BJ (cell line): ENCODE measurements around the gene FLCN. TPM values are rescaled to one million over a fixed set of nuclear protein-coding genes. Genes with fewer than 3 reads are reported as not detected.
A peak's percentile ranks its signal among the peaks of the same experiment; 100 is the strongest.

Experiments
- CTCF ChIA-PET: fragments of 350-600 bp; formaldehyde crosslinking; extraction: SDS; loops from one replicate; lab custom pipeline; 2021; ENCODE audit warnings: antibody characterized with exemption, inconsistent platforms; lab: Yijun Ruan, JAX
- POLR2A ChIA-PET: fragments of 300-600 bp; sonication (Branson Sonifier 250); formaldehyde crosslinking; extraction: SDS; loops from one replicate; lab custom pipeline; 2021; ENCODE audit warnings: antibody characterized with exemption; lab: Charles Lee
- DNase-seq: peaks from one replicate; pipeline ENCODE4 v3.0.0-alpha.2; 2011; ENCODE audit warnings: low read depth
- H3K27me3 ChIP-seq: 2 replicates; pipeline ENCODE4 v1.6.0; 2011; ENCODE audit warnings: low read length; ENCODE audit not compliant: control insufficient read depth, insufficient read depth
- H3K36me3 ChIP-seq: 2 replicates; pipeline ENCODE4 v1.5.1; 2011; ENCODE audit warnings: low read length; ENCODE audit not compliant: control insufficient read depth, insufficient read depth
- H3K4me3 ChIP-seq: 2 replicates; pipeline ENCODE4 v1.5.1; 2011; ENCODE audit warnings: low read depth, mild to moderate bottlenecking, control low read depth, low read length
- polyA plus RNA-seq: library from polyadenylated mRNA; depleted of rRNA; stranded (reverse); fragments of >200 nt; gene quantifications from 2 replicates; pipeline ENCODE4 v1.2.3, GENCODE V29; 2011
- TF ChIP-seq, protein P1 (sequence below): IDR thresholded peaks from 2 replicates; pipeline ENCODE4 v1.5.1; 2011; ENCODE audit warnings: low read depth, mild to moderate bottlenecking, control low read depth, inconsistent platforms, low read length, moderate library complexity; ENCODE audit not compliant: insufficient read depth

The FLCN gene
- polyA plus RNA-seq, 1 experiment, result 15.4 TPM

DNA sequence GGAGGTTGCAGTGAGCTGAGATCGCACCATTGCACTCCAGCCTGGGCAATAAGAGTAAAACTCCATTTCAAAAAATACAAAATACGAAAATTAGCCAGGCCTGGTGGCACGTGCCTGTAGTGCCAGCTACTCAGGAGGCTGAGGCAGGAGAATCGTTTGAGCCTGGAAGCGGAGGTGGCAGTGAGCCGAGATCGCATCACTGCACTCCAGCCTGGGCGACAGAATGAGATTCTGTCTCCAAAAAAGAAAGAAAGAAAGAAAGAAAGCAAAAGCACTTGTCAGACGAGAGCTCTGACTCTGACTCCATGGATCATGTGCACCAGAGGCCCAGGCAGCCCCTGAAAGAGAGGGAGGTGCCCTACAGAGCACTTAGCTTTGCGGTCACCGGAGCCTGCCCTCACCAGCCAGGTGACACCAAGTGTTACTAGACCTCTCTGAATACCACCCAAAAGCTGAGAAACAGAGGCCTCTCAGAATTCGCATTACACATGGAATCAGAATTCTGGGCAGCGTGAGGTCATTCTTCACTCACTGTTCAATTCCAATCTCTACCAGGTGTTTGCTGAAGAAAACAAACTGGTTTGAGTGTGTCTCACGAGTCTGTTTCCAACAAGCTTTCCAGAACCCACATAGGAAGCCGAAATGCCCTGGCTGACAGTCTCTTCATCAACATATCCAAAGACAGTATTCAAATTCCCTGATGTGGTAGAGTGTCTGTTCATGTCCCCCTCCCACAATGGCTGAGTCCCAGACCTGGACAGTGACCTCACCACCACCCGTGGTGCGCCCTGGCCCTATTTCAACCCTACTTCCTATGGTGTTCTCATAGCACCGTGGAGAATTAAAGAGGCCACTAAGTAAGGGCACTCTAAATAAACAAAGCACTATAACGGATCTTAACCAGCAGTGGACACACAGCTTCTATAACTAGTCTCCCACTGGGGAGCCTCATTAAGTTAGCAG lies 1.5 kb downstream of the FLCN start:
- TF ChIP-seq, protein P1, sequence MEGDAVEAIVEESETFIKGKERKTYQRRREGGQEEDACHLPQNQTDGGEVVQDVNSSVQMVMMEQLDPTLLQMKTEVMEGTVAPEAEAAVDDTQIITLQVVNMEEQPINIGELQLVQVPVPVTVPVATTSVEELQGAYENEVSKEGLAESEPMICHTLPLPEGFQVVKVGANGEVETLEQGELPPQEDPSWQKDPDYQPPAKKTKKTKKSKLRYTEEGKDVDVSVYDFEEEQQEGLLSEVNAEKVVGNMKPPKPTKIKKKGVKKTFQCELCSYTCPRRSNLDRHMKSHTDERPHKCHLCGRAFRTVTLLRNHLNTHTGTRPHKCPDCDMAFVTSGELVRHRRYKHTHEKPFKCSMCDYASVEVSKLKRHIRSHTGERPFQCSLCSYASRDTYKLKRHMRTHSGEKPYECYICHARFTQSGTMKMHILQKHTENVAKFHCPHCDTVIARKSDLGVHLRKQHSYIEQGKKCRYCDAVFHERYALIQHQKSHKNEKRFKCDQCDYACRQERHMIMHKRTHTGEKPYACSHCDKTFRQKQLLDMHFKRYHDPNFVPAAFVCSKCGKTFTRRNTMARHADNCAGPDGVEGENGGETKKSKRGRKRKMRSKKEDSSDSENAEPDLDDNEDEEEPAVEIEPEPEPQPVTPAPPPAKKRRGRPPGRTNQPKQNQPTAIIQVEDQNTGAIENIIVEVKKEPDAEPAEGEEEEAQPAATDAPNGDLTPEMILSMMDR, result no peak
- DNase-seq, result no peak
- peak overlapping the region; percentile 90 for H3K4me3 ChIP-seq
- CTCF ChIA-PET, result interaction anchor here (0.6 to 1.2 kb wide), 5 partner anchors 9 to 244 kb away, joined by 3 to 6 read pairs (median 3); no protein-coding TSS in a partner anchor
- POLR2A ChIA-PET, result no interaction called here
- no peaks in the 10 kb centered on the region for H3K27me3 ChIP-seq
- H3K36me3 ChIP-seq, result peaks cover 11% of the 10 kb centered on the region

DNA sequence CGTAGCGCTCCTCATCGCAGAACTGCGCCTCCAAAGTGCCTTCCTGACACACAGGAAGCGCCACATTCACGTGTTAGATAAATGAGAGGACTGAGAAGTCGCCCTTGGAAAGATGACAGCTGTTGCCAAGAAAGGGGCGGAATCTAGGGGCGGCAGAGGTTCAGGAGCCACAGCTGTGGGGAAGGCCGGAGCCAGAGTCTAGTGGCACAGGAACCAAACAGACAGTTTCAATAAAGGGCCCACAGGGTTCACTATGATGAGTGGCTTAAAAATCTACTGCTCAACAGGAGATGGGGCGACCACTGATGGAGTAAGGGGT lies 4.7 kb downstream of the FLCN start:
- Histone ChIP-seq H3K27me3 (no peaks in the 10 kb centered on the region), H3K4me3 (no peak overlapping the region), H3K36me3 (peaks cover 24% of the 10 kb centered on the region)
- TF ChIP-seq, protein P1, result no peak
- no peak for DNase-seq
- ChIA-PET POLR2A (no interaction called here), CTCF (interaction anchor here (0.6 to 0.9 kb wide), 2 partner anchors 31 to 597 kb away, joined by 3 read pairs; no protein-coding TSS in a partner anchor)

DNA sequence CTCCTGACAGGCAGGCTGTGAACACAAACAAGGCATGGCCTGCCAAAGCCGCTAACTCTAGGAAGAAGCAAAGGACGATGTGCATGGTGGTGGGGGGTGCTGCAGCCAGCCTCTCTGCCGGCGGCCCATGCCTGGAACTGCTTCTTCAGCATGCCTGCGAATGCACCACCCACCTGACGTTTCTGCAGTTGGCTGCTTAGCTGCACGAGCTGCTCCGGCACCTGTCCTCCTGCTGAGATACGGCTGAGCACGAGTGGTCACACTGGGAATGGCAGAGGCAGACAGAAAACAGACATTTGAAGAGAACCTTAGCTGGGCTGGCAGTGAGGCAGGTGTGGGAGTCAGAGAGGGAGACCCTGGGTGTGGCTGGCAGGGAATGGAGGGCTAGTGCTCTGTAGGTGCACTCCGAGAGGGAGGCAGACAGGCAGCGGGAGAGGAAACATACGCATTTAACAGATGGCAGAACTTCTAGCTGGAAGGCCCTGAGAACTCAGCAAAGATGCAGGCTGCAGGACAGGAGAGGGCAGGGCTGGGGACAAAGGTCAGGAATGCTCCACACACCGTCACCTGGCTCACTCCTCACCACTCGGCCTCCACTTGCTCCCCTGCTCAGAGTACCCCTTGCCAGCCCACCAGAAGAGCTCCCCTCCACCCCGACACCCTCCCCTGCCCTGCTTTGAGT lies 5.2 kb downstream of the FLCN start:
- H3K27me3 ChIP-seq, result no peaks in the 10 kb centered on the region
- DNase-seq, result no peak
- H3K36me3 ChIP-seq, result peaks cover 28% of the 10 kb centered on the region
- CTCF ChIA-PET, result interaction anchor here (0.6 to 0.9 kb wide), 2 partner anchors 32 to 596 kb away, joined by 3 read pairs; no protein-coding TSS in a partner anchor
- TF ChIP-seq, protein P1, result no peak
- POLR2A ChIA-PET, result no interaction called here
- H3K4me3 ChIP-seq, result no peak overlapping the region

DNA sequence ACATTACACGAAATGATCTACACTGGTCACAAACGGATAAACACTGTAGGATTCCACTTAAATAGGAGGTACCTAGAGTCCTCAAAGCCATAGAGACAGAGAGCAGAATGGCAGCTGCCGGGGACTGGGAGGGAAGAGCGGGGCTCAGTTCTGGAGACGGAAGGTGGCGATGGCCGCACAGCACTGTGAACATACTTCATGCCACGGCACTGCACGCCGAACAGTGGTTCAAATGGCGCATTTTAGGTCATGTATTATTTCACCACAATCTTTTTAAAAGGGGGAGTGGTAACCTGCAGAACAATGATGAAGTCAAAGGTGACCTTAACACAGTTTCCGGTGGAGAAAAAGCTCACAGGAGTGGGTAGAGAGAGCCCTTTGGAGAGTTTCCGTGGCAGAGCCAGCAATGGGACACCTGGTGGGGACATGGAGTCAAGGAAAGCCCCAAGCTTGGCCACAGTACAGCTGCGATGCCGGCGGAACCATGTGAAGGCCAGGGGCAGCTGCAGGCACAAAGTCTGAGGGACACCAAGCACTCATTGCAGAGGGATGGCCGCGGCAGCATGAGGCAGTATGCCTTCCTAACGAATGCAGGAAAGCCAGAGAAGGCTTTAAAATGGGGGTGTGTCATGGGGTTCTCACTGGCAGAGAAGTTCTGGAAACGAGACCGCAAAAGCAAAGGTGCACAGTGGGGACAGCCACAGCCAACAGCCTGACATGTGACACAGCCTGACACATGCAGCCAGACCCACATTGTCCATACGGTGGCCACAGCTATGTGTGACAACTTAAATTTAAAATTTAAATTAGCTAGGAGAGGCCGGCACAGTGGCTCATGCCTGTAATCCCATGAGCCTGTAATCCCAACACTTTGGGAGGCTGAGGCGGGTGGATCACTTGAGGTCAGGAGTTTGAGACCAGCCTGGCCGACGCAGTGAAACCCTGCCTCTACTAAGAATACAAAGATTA lies 7.3 kb downstream of the FLCN start:
- DNase-seq, result no peak
- POLR2A ChIA-PET, result no interaction called here
- Histone ChIP-seq H3K27me3 (no peaks in the 10 kb centered on the region), H3K4me3 (no peak overlapping the region), H3K36me3 (peaks cover 39% of the 10 kb centered on the region)
- CTCF ChIA-PET, result no interaction called here
- TF ChIP-seq, protein P1, result no peak
